22Rv1 (cell line): ENCODE results near the gene ARSK.

Experiments used
- CTCF ChIP-seq: fragments of 450-650 bp; IDR thresholded peaks from 2 replicates; pipeline ENCODE4 v1.5.1; 2017; ENCODE audit warnings: mild to moderate bottlenecking
- ZFX ChIP-seq: fragments of 450-650 bp; IDR thresholded peaks from 2 replicates; pipeline ENCODE4 v1.6.1; 2017; ENCODE audit warnings: antibody characterized with exemption, borderline replicate concordance

DNA sequence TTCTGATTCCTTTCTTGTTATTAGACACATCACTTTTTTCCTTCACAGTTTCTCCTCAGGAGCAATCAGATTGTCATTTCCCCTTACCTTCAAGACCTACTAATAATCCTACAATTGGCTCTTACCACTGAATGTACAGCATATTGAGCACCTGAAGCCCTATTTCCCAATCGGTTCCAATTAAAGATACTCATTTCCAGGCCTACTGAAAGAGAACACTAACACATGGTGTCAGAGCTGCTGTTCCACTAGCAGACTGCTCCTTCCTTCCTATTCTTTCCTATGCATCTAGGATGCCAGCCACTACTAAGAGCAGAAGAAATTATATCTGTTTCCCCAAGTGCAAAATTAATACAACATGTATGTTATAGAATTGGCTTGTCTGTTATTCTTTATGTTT lies 34.7 kb upstream of the ARSK start:
- TF ChIP-seq CTCF, result no peak
- TF ChIP-seq ZFX, result no peak
